ENCODE data around the gene SSTR3.
"Not testable (repeated sequence)": the region's sequence is repeated elsewhere in the genome, so short reads cannot be mapped to it uniquely, and the experiment has no call there.

The SSTR3 gene

DNA sequence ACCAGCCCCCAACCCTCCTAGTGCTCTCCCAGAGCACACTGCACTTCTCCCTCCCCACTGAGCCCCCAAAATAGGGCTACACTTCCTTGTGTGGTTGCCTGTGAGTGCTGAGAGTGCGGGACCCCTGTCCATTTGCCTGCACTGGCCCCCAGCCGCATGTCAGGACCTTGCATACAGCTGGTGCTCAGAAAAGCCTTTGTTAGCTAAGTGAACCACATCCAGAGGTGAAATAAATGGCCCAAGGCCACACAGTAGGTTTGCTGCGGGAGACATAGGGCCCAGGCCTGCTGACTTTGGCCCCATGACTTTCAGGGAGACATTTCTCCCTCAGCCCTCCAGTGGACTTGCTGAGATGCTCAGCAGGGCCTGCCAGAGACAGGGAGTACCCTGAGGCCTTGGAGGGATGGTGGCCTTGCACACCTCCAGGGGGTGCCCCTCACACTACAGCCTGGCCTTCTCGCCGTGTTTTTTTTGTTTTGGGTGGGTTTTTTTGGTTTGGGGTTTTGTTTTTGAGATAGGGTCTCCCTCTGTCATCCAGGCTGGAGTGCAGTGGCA lies 10.2 kb downstream of the SSTR3 start:
- TF ChIP-seq, protein P1, sequence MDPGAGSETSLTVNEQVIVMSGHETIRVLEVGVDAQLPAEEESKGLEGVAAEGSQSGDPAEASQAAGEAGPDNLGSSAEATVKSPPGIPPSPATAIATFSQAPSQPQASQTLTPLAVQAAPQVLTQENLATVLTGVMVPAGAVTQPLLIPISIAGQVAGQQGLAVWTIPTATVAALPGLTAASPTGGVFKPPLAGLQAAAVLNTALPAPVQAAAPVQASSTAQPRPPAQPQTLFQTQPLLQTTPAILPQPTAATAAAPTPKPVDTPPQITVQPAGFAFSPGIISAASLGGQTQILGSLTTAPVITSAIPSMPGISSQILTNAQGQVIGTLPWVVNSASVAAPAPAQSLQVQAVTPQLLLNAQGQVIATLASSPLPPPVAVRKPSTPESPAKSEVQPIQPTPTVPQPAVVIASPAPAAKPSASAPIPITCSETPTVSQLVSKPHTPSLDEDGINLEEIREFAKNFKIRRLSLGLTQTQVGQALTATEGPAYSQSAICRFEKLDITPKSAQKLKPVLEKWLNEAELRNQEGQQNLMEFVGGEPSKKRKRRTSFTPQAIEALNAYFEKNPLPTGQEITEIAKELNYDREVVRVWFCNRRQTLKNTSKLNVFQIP (CRISPR knock-in tag; IDR thresholded peaks at IDR 0.05; ENCODE audit: borderline replicate concordance, low read depth), result no peak

DNA sequence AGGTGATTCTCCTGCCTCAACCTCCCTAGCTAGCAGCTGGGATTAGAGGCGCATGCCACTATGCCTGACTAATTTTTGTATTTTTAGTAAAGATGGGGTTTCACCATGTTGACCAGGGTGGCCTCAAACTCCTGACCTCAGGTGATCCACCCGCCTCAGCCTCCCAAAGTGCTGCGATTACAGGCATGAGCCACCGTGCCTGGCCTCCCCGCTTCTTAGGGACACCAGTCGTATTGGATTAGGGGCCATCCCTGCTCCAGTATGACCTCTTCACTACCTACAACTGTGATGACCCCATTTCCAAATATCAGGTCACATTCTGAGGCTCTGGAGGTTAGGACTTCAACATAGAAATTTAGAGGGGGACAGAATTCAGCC lies 10.8 kb downstream of the SSTR3 start:
- ATAC-seq, result not testable (repeated sequence)

More for the DNA sequence above, 10.2 kb downstream of the SSTR3 start:
- no peak for ATAC-seq

DNA sequence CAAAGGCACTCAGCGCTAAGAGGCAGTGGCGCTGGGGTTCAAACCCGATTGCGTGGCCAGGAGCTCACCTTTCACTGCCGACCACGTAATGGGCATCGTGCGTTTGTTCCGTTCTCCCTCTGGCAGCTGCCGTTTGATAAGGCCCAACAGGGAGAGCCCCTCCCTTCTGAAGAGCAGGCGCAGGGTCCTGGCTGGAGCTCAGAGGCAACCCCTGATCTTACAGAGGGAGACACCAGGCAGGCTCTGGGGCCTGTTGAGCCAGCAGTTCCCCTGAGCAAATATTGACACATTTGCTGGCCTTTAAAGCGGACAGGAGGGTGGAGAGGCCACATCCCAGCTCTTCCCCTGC lies 12.5 kb downstream of the SSTR3 start:
- no peak for ATAC-seq
- TF ChIP-seq, protein P2, sequence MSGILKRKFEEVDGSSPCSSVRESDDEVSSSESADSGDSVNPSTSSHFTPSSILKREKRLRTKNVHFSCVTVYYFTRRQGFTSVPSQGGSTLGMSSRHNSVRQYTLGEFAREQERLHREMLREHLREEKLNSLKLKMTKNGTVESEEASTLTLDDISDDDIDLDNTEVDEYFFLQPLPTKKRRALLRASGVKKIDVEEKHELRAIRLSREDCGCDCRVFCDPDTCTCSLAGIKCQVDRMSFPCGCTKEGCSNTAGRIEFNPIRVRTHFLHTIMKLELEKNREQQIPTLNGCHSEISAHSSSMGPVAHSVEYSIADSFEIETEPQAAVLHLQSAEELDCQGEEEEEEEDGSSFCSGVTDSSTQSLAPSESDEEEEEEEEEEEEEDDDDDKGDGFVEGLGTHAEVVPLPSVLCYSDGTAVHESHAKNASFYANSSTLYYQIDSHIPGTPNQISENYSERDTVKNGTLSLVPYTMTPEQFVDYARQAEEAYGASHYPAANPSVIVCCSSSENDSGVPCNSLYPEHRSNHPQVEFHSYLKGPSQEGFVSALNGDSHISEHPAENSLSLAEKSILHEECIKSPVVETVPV (CRISPR knock-in tag; IDR thresholded peaks at IDR 0.05), result no peak
- TF ChIP-seq, protein P3, sequence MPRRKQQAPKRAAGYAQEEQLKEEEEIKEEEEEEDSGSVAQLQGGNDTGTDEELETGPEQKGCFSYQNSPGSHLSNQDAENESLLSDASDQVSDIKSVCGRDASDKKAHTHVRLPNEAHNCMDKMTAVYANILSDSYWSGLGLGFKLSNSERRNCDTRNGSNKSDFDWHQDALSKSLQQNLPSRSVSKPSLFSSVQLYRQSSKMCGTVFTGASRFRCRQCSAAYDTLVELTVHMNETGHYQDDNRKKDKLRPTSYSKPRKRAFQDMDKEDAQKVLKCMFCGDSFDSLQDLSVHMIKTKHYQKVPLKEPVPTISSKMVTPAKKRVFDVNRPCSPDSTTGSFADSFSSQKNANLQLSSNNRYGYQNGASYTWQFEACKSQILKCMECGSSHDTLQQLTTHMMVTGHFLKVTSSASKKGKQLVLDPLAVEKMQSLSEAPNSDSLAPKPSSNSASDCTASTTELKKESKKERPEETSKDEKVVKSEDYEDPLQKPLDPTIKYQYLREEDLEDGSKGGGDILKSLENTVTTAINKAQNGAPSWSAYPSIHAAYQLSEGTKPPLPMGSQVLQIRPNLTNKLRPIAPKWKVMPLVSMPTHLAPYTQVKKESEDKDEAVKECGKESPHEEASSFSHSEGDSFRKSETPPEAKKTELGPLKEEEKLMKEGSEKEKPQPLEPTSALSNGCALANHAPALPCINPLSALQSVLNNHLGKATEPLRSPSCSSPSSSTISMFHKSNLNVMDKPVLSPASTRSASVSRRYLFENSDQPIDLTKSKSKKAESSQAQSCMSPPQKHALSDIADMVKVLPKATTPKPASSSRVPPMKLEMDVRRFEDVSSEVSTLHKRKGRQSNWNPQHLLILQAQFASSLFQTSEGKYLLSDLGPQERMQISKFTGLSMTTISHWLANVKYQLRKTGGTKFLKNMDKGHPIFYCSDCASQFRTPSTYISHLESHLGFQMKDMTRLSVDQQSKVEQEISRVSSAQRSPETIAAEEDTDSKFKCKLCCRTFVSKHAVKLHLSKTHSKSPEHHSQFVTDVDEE (CRISPR knock-in tag; IDR thresholded peaks at IDR 0.05), result no peak
- no peak for TF ChIP-seq TCF4 (CRISPR knock-in tag; IDR thresholded peaks at IDR 0.05; ENCODE audit: borderline replicate concordance)
- no peak for TF ChIP-seq RARB (CRISPR knock-in tag; IDR thresholded peaks at IDR 0.05)
- no peak for TF ChIP-seq ARNTL (CRISPR knock-in tag; IDR thresholded peaks at IDR 0.05; ENCODE audit: borderline replicate concordance, low read depth)
- no peak for TF ChIP-seq GLIS3 (CRISPR knock-in tag; IDR thresholded peaks at IDR 0.05)
- TF ChIP-seq ZFP30 (CRISPR knock-in tag; IDR thresholded peaks at IDR 0.05), result no peak
- no peak for TF ChIP-seq ISL1 (CRISPR knock-in tag; IDR thresholded peaks at IDR 0.05)
- no peak for TF ChIP-seq OSR1 (CRISPR knock-in tag; IDR thresholded peaks at IDR 0.05)
- no peak for TF ChIP-seq SNAI2 (CRISPR knock-in tag; IDR thresholded peaks at IDR 0.05)
- TF ChIP-seq PPARA (CRISPR knock-in tag; IDR thresholded peaks at IDR 0.05; ENCODE audit: borderline replicate concordance), result no peak
- no peak for TF ChIP-seq BACH2 (CRISPR knock-in tag; IDR thresholded peaks at IDR 0.05; ENCODE audit: borderline replicate concordance)

DNA sequence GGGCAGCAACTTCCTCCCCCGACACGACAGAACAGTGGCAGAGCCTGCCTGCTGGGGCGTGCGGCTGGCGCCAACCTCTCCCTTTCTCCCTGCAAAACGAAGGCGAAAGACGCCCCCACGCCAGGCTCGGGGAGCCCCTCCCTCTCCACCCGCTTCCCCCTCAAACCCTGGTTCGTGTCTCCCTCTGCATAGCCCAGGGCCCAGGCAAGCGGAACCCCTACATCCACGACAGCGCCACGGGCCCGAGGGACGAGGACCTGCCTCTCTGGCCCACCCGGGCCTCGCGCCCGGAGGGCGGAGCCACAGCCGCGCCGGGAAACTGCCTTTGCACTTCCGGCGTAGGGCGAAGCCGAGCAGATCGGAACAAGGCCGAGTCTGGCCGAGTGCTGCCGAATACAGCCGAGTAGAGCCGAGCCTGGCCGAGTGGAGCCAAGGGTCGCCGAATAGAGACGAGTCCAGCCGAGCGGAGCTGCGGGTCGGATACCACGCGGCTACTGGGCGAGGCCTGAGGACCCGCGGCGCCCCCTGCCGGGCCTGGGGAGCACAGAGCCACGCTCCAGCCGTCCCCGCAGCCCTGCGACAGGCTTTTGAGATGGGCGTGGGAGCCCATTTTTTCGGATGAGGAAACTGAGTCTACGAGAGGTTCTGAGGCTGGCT lies 13.0 kb downstream of the SSTR3 start:
- peak; percentile 94 for ATAC-seq
- 0 out of 2 replicates have a peak, but pooled peaks have one; percentile 56 for TF ChIP-seq CSDC2 (CRISPR knock-in tag; IDR thresholded peaks at IDR 0.05)
- TF ChIP-seq ZFP30 (CRISPR knock-in tag; IDR thresholded peaks at IDR 0.05), result no peak
- TF ChIP-seq ESRRG (CRISPR knock-in tag; IDR thresholded peaks at IDR 0.05), result no peak
- TF ChIP-seq ZNF8 (CRISPR knock-in tag; IDR thresholded peaks at IDR 0.05), result no peak
- TF ChIP-seq ZNF565 (CRISPR knock-in tag; conservative IDR thresholded peaks at IDR 0.05; ENCODE audit: low read depth), result no peak
- TF ChIP-seq ZFP3 (CRISPR knock-in tag; IDR thresholded peaks at IDR 0.05), result peak; percentile 15; the same call in 1 of the 2 replicates

DNA sequence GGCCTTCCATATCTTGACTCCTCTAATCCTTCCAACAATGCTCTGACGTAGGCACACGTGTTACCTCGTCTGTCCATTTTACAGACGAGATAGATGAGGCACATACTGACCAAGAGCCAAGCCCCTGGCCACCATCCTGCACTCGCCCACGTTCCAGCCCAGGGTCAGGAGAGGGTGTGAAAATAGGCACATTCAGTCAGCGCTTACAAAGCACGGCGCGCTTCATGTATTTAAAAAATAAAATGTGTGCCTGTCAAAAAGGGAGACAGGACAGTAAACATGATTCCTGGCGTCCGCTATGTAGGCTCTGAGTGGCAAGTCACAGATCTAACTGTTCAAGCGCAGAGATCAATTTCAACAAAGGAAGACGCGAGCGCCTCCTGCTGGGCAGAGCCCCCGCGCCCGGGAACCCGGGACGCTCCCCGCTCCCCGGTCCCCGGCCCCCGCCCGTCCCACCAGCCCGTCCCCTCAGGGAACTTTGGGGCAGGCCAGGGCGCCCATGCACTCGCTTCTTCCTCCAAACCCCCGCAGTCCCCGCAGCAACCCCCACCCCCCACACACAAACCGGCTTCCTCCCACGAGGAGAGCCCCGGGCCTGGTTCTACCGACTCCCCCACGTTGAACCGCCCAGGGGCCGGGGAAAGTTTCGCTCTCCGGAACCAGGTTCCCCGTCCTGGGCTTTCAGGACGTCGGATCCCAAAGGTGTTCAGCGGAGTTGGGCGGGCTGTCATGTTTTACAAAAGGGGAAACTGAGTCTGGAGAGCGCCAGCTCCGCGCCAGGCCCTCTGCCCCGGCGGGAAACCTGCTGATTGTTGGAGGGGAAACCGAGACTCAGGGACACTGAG lies 13.8 kb downstream of the SSTR3 start:
- ATAC-seq, result peak; percentile 74
- no peak for TF ChIP-seq TCF4 (CRISPR knock-in tag; IDR thresholded peaks at IDR 0.05; ENCODE audit: borderline replicate concordance)

Measured in SK-N-SH treated with all-trans-retinoic acid at 6 μM for 48 hours (cell line).